H1 (cell line): ENCODE results near the gene KIN. TPM values are rescaled to one million over a fixed set of nuclear protein-coding genes. Genes with fewer than 3 reads are reported as not detected.

Experiments used
- TEAD4 ChIP-seq: IDR thresholded peaks from 2 replicates; pipeline ENCODE4 v1.6.1; 2012; ENCODE audit warnings: low read depth, low read length, inconsistent platforms, mixed read lengths
- polyA plus RNA-seq, 7 experiments: library from polyadenylated mRNA; depleted of rRNA in 3 of 7; stranded (reverse) in 5 of 7; unstranded in 2 of 7; fragments of >200 nt in 5 of 7; fragments of 200-250 nt in 2 of 7; gene quantifications; 1 replicate in 5 of 7; 2 replicates in 1 of 7; 4 replicates in 1 of 7; pipeline versions ENCODE4 v1.2.1 to v1.2.3, GENCODE V29; 2011 to 2013; ENCODE audit warnings: missing spikeins in 2 of 7, mixed read lengths in 2 of 7
- total RNA-seq: library from RNA; stranded (reverse); fragmentation: NEBNext Ultra II Directional; extraction: Animal tissue kit (Norgen Biotek cat#: 25700); gene quantifications from 2 replicates; pipeline ENCODE4 v1.2.1, GENCODE V29; 2021

Gene KIN
- total and polyA plus RNA-seq, 2 of the 8 experiments (the other 6 are each of a cell fraction or from before 2014, with no cell fraction given) = 3.7 to 16.5 TPM

GRCh38 chr10:7797582-7797981 lies 9.8 kb upstream of the KIN start (continued):
- TF ChIP-seq TEAD4 = no peak
